Adrenal gland (tissue), 5 donors: ENCODE results near the gene CLEC6A.

Experiments used
- CTCF ChIP-seq, 6 experiments: fragments of 450-650 bp in 4 of 6; fragments of 200-600 bp in 2 of 6; sonication (generic) in 1 of 6; IDR thresholded peaks; 1 replicate in 5 of 6; 2 replicates in 1 of 6; pipeline versions ENCODE4 v1.5.1 to v1.8.0; 2016 to 2021; ENCODE audit warnings: antibody characterized with exemption in 6 of 6, mild to moderate bottlenecking in 2 of 6, moderate library complexity in 1 of 6
- POLR2A ChIP-seq, 2 donors: fragments of 450-650 bp; IDR thresholded peaks; one replicate each; pipeline ENCODE4 v1.6.1; 2017; ENCODE audit warnings: antibody characterized with exemption in 2 of 2, mild to moderate bottlenecking in 2 of 2, moderate library complexity in 1 of 2
- donor health status: DM: no; HTN: no; CAD: no.

- TF ChIP-seq CTCF (IDR thresholded peaks at IDR 0.05), result no peak
- TF ChIP-seq POLR2A (IDR thresholded peaks at IDR 0.05), result no peak
These were observed 63.4 kb downstream of the CLEC6A start for GRCh38 chr12:8519171-8519570.
